Activated CD8-positive, alpha-beta T cell treated with anti-CD3 and anti-CD28 coated beads, Interleukin-2, amount 10 ng/mL, durations not matched to agents 7 days and 5 days (primary cell): ENCODE data around the gene CAMK2B. TPM values are rescaled to one million over a fixed set of nuclear protein-coding genes. Genes with fewer than 3 reads are reported as not detected.

Source experiments
- ATAC-seq: fragments of 150-1000 bp; cut with Tn5 transposase; one replicate; pipeline ENCODE4 v1.10.0; 2021; ENCODE audit warnings: moderate library complexity
- CTCF ChIA-PET: fragments of 350-600 bp; sonication (Branson Sonifier 250); formaldehyde crosslinking; loops from one replicate; lab custom pipeline; 2021; ENCODE audit warnings: antibody characterized with exemption; lab: Charles Lee
- POLR2A ChIA-PET: fragments of 350-600 bp; sonication (Branson Sonifier 250); formaldehyde crosslinking; loops from one replicate; lab custom pipeline; 2021; ENCODE audit warnings: antibody characterized with exemption; lab: Charles Lee
- DNase-seq: peaks from one replicate; pipeline ENCODE4 v3.0.0-alpha.2; 2020
- H3K27ac Mint-ChIP-seq: one replicate; pipeline ENCODE4 v1.8.0; 2021; ENCODE audit warnings: mild to moderate bottlenecking, mixed read lengths
- H3K27me3 Mint-ChIP-seq: one replicate; pipeline ENCODE4 v1.8.0; 2021; ENCODE audit warnings: low read depth, mixed read lengths
- H3K36me3 Mint-ChIP-seq: one replicate; pipeline ENCODE4 v1.8.0; 2021; ENCODE audit warnings: low read depth, mixed read lengths
- H3K4me1 Mint-ChIP-seq: one replicate; pipeline ENCODE4 v1.8.0; 2021; ENCODE audit warnings: low read depth, mixed read lengths
- H3K4me3 Mint-ChIP-seq: one replicate; pipeline ENCODE4 v1.8.0; 2021; ENCODE audit warnings: mild to moderate bottlenecking, mixed read lengths
- H3K9me3 Mint-ChIP-seq: one replicate; pipeline ENCODE4 v1.8.0; 2022; ENCODE audit warnings: mixed read lengths; ENCODE audit not compliant: insufficient read depth
- total RNA-seq, 2 experiments: library from RNA; stranded (reverse); gene quantifications; one replicate each; pipeline ENCODE4 v1.2.3, GENCODE V29; 2021

The CAMK2B gene
- total RNA-seq, 2 experiments from 2014 or later, result not detected

- Mint-ChIP-seq H3K4me3 (no peak overlapping the region), H3K27ac (no peak overlapping the region), H3K9me3 (no peaks in the 10 kb centered on the region), H3K4me1 (peaks cover 4% of the 10 kb centered on the region), H3K27me3 (no peaks in the 10 kb centered on the region), H3K36me3 (no peaks in the 10 kb centered on the region)
- no peak for DNase-seq
- no peak for ATAC-seq
- CTCF ChIA-PET, result interaction anchor here (1.2 kb wide), 1 partner anchor 212 kb away, joined by 3 read pairs; no protein-coding TSS in a partner anchor
- POLR2A ChIA-PET, result no interaction called here
Observed at GRCh38 chr7:44265728-44266127, 59.7 kb downstream of the CAMK2B start.

- ChIA-PET CTCF (no interaction called here), POLR2A (no interaction called here)
- no peaks in the 10 kb centered on the region for H3K9me3 Mint-ChIP-seq
- DNase-seq (no peak), ATAC-seq (no peak)
- peaks cover 11% of the 10 kb centered on the region for H3K4me1 Mint-ChIP-seq
- no peaks in the 10 kb centered on the region for H3K27me3 Mint-ChIP-seq
- no peaks in the 10 kb centered on the region for H3K36me3 Mint-ChIP-seq
- no peak overlapping the region for H3K4me3 Mint-ChIP-seq
- H3K27ac Mint-ChIP-seq, result no peak overlapping the region
Observed at GRCh38 chr7:44264221-44264931, 61.0 kb downstream of the CAMK2B start.

- no peak for ATAC-seq
- H3K9me3 Mint-ChIP-seq, result no peaks in the 10 kb centered on the region
- no peak overlapping the region for H3K27ac Mint-ChIP-seq
- CTCF ChIA-PET, result no interaction called here
- H3K36me3 Mint-ChIP-seq, result no peaks in the 10 kb centered on the region
- no peak for DNase-seq
- POLR2A ChIA-PET, result no interaction called here
- H3K27me3 Mint-ChIP-seq, result no peaks in the 10 kb centered on the region
- H3K4me1 Mint-ChIP-seq, result peaks cover 18% of the 10 kb centered on the region
- no peak overlapping the region for H3K4me3 Mint-ChIP-seq
Observed at GRCh38 chr7:44263326-44264082, 61.9 kb downstream of the CAMK2B start.

DNA sequence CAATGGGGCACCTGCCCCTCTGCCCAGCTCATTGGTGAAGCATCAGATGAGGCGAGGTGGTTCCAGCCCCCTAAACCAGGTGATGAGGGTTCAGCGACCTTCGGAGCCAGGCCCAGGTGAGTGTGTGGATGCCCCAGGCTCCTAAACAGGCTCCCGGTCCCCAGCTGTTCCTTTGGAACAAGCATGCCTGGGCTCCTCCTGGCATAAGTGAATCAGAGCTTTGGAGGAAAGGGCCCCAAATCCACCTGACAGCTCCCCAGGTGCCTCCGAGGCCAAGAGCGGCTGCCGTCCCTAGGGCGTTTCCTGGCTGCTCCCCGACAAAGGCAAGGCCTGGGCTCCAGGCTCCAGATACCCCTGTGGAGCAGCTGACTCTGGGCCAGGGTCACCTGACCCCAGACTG, 63.4 kb downstream of the CAMK2B start:
- Mint-ChIP-seq H3K36me3 (no peaks in the 10 kb centered on the region), H3K4me1 (peaks cover 33% of the 10 kb centered on the region), H3K27me3 (no peaks in the 10 kb centered on the region), H3K27ac (no peak overlapping the region), H3K4me3 (no peak overlapping the region), H3K9me3 (no peaks in the 10 kb centered on the region)
- no peak for DNase-seq
- no peak for ATAC-seq
- ChIA-PET CTCF (no interaction called here), POLR2A (no interaction called here)

GRCh38 chr7:44261240-44261639, 64.2 kb downstream of the CAMK2B start:
- no peak for ATAC-seq
- peaks cover 33% of the 10 kb centered on the region for H3K4me1 Mint-ChIP-seq
- POLR2A ChIA-PET, result no interaction called here
- no peak for DNase-seq
- no peaks in the 10 kb centered on the region for H3K9me3 Mint-ChIP-seq
- H3K4me3 Mint-ChIP-seq, result no peak overlapping the region
- no peak overlapping the region for H3K27ac Mint-ChIP-seq
- CTCF ChIA-PET, result no interaction called here
- no peaks in the 10 kb centered on the region for H3K27me3 Mint-ChIP-seq
- no peaks in the 10 kb centered on the region for H3K36me3 Mint-ChIP-seq

DNA sequence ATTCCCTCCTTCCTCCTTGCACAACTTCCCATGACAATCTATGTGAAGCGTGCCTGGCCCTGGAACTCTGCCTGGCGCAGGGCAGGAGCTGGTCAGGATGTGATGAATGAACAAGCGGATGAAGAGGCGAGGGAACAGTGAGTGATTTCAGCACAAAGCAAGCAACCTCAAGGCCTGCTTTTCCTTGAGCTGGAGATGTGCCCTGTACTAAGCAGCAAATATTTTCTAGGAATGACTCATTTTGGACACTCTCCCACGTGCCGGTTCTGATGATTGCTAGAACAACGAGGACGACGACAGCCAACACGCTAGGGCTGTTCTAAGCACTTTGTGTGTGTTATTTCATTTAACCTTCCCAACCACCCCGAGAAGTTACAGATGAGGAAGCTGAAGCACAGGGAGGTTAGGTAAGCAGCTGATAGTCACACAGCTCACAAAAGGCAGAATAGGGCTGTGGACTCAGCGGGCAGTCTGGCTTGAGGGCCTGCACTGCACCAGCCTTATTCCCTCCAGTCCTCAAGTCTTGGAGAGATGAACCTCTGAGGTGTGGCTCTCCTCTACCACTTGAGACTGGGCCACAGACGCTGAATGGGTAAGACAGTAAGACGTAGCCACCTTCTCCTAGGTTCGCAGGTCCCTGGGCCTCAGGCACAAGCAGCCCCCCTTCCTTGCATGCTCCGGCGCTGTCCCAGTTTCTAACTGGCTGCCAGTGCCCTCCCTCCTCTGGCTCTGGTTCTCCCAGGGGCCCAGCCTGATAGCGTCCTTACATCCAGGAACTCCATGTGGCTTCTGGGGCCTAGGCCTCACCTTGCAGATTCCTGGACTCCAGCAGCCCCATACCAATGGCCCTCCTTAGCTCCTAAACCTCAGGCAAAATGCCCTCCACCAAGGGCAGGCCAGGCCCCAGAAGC, 65.6 kb downstream of the CAMK2B start:
- ChIA-PET CTCF (interaction anchor here (3.2 kb wide), 2 partner anchors 18 to 305 kb away, joined by 11 to 27 read pairs; no protein-coding TSS in a partner anchor), POLR2A (interaction anchor here (0.7 kb wide), 1 partner anchor 10 kb away, joined by 3 read pairs; no protein-coding TSS in a partner anchor)
- DNase-seq (no peak), ATAC-seq (no peak)
- Mint-ChIP-seq H3K4me1 (peaks cover 33% of the 10 kb centered on the region), H3K4me3 (no peak overlapping the region), H3K36me3 (no peaks in the 10 kb centered on the region), H3K27ac (peak overlapping the region; percentile 70), H3K27me3 (no peaks in the 10 kb centered on the region), H3K9me3 (no peaks in the 10 kb centered on the region)

DNA sequence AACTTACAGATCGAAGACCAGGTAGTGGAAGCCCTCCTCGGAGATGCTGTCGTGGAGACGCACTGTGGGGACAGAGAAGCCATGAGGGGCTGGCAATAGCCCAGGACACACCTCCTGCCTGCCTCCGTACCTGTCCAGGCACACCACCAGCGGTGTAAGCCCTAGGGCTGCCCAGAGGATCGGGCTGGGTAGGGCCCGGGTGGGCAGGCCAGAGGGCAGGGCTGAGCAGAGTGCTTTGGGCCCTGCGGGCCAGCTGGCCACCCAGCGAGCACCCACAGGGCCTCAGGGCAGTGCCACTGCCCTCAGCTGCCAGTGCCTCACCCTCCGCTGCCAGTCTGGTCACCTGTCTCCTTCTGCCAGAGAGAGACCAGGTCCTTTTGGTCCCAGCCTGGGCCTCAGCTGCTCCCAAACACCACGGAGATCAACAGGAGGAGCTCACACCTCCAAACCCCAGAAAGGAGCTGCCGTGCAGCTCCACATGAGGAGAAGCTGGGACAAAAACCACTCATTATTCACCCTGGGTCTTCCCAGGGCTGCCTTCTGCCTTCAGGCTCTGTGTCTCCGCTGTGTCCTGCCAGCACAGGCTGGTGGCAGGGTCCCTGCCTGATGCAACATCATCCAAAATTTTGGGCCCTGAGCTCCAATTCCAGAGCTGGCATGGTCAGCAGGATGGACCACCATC, 66.4 kb downstream of the CAMK2B start:
- H3K4me3 Mint-ChIP-seq, result no peak overlapping the region
- H3K4me1 Mint-ChIP-seq, result peaks cover 33% of the 10 kb centered on the region
- CTCF ChIA-PET, result interaction anchor here (0.9 to 3.2 kb wide), 3 partner anchors 17 to 306 kb away, joined by 3 to 27 read pairs (median 11); no protein-coding TSS in a partner anchor

DNA sequence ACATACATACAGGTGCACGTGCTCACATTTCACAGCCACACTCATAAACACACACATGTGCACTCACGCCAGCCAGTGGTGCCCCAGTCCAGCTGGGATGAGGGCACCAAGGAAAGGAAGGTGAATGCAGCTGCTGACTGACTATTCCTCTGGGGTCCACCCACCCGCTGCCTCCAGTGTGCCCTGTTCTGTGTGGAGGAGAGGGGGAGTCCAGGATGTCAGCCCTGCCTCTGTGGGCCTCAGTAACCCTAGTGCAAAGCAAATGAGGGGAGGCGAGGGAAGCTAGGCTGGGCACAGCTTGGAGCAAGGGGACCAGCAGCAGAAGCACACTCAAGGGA, 67.0 kb downstream of the CAMK2B start:
- no peak for ATAC-seq
- Mint-ChIP-seq H3K4me3 (peak overlapping the region; percentile 15), H3K9me3 (no peaks in the 10 kb centered on the region)

More for the DNA sequence above, 66.4 kb downstream of the CAMK2B start:
- no peak for DNase-seq
- Mint-ChIP-seq H3K27ac (peak overlapping the region; percentile 96), H3K27me3 (no peaks in the 10 kb centered on the region), H3K9me3 (no peaks in the 10 kb centered on the region), H3K36me3 (no peaks in the 10 kb centered on the region)
- POLR2A ChIA-PET, result interaction anchor here (0.6 to 0.7 kb wide), 2 partner anchors 11 to 170 kb away, joined by 3 read pairs; no protein-coding TSS in a partner anchor
- ATAC-seq, result no peak

DNA sequence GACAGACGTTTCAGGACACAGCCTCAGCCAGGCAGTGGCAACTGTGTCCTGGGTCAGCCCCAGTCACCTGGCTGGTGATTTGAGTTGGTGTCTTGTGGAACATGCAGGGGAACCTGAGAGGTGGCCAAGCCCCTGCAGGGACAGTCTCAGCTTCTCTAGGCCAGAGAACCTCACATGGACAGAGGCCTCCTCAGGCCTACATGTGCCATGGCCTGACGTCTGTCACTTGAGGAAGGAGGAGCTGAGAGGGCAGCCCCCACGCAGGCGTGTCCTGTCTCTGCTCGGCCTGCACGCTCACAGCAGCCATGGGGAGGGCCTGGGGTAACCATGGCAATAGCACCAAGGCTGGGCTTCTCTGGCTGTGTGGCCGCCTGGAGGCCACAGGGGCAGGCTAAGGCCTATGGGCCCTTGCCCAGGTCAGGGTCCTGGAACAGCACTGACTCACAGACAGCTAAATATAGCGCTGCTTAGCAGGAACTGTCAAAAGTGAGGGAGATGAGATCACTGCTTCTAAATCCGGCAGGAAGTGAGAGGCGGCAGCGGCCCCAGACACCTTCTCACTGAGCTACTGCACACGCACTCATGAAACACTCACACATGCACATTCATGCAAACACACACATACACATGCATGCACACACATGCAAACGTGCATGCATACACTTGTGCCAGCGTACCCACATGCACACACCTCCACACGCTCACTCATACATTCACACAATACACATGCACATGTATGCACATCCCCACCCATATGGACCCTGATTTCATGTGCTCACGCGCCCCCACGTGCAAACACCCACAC, 67.6 kb downstream of the CAMK2B start:
- no peaks in the 10 kb centered on the region for H3K36me3 Mint-ChIP-seq
- ATAC-seq (peak; percentile 91), DNase-seq (peak; percentile 83)
- ChIA-PET CTCF (interaction anchor here (0.7 to 3.2 kb wide), 8 partner anchors 14 to 307 kb away, joined by 3 to 27 read pairs (median 4); partner anchors contain the start of gene NUDCD3), POLR2A (interaction anchor here (0.7 to 1.3 kb wide), 4 partner anchors 17 to 316 kb away, joined by 3 to 9 read pairs (median 5); partner anchors contain the start of gene DDX56)
- no peaks in the 10 kb centered on the region for H3K27me3 Mint-ChIP-seq
- H3K9me3 Mint-ChIP-seq, result no peaks in the 10 kb centered on the region
- H3K27ac Mint-ChIP-seq, result peak overlapping the region; percentile 96
- H3K4me3 Mint-ChIP-seq, result peak overlapping the region; percentile 15
- peaks cover 29% of the 10 kb centered on the region for H3K4me1 Mint-ChIP-seq

More for the DNA sequence above, 67.0 kb downstream of the CAMK2B start:
- H3K4me1 Mint-ChIP-seq, result peaks cover 29% of the 10 kb centered on the region
- ChIA-PET POLR2A (interaction anchor here (0.6 to 1.2 kb wide), 3 partner anchors 171 to 315 kb away, joined by 3 to 9 read pairs (median 6); partner anchors contain the start of gene DDX56), CTCF (interaction anchor here (0.9 to 3.2 kb wide), 6 partner anchors 15 to 306 kb away, joined by 3 to 27 read pairs (median 4); no protein-coding TSS in a partner anchor)
- H3K27ac Mint-ChIP-seq, result peak overlapping the region; percentile 96
- H3K36me3 Mint-ChIP-seq, result no peaks in the 10 kb centered on the region
- no peak for DNase-seq
- H3K27me3 Mint-ChIP-seq, result no peaks in the 10 kb centered on the region

- H3K27ac Mint-ChIP-seq, result peak overlapping the region; percentile 96
- ChIA-PET CTCF (interaction anchor here (0.7 to 3.2 kb wide), 5 partner anchors 16 to 308 kb away, joined by 3 to 27 read pairs (median 4); partner anchors contain the start of gene NUDCD3), POLR2A (interaction anchor here (1.0 to 1.3 kb wide), 3 partner anchors 16 to 316 kb away, joined by 4 to 9 read pairs (median 6); partner anchors contain the start of gene DDX56)
- DNase-seq (no peak), ATAC-seq (no peak)
- H3K27me3 Mint-ChIP-seq, result no peaks in the 10 kb centered on the region
- no peaks in the 10 kb centered on the region for H3K36me3 Mint-ChIP-seq
- no peak overlapping the region for H3K4me3 Mint-ChIP-seq
- peaks cover 29% of the 10 kb centered on the region for H3K4me1 Mint-ChIP-seq
- no peaks in the 10 kb centered on the region for H3K9me3 Mint-ChIP-seq
Observed at GRCh38 chr7:44257213-44257612, 68.2 kb downstream of the CAMK2B start.
